Lower leg skin (tissue), 3 donors: ENCODE data around the gene VWA2.

Experiments
- CTCF ChIP-seq, 3 donors: fragments of 450-650 bp; IDR thresholded peaks; one replicate each; pipeline ENCODE4 v1.5.1; 2016; ENCODE audit warnings: antibody characterized with exemption in 3 of 3, mild to moderate bottlenecking in 3 of 3, moderate library complexity in 2 of 3
- POLR2A ChIP-seq, 2 donors: fragments of 450-650 bp; IDR thresholded peaks; one replicate each; pipeline ENCODE4 v1.6.1; 2016 to 2017; ENCODE audit warnings: antibody characterized with exemption in 2 of 2, mild to moderate bottlenecking in 1 of 2, moderate library complexity in 1 of 2

GRCh38 chr10:114327537-114328440 is 88.7 kb downstream of the VWA2 start:
- TF ChIP-seq CTCF (IDR thresholded peaks at IDR 0.05) (no peak), POLR2A (IDR thresholded peaks at IDR 0.05) (no peak)
